ENCODE results near the gene CTSA. TPM values are rescaled to one million over a fixed set of nuclear protein-coding genes. Genes with fewer than 3 reads are reported as not detected.

CTSA gene
- total and polyA plus RNA-seq, 9 of the 15 experiments (the other 6 are each of a cell fraction or from before 2014, with no cell fraction given), result 8.8 to 61.7 (median 28.3) TPM

DNA sequence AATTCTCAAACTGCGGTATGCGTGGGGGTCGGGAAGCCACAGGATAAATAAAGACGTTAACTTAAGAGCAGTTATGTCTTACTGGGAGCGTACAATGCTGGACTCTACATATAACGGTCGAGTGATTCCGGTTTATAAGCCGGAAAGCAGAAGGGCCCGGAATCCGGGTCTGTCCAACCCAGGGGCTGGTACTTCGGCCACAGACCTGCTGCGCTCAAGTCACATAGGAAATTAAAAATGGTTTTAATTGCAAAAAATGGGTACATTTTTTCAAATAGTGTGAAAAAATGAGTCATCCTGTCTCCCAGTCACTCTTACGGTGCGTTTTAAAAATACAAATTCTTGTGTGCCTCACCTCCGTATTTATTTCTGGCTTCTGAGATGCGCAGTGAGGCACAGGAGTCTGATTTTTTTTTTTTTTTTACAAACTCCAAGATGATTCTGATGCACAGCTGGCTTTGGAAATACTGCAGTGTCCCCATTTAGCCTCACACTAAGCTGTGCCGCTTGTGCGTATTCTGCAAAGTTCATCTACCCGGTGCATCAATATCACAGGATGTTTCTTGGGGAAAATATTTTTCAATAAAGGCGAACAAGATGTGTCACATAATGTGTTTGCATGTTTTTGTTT, 44.4 kb downstream of the CTSA start (continued):
- TF ChIP-seq, protein P1, sequence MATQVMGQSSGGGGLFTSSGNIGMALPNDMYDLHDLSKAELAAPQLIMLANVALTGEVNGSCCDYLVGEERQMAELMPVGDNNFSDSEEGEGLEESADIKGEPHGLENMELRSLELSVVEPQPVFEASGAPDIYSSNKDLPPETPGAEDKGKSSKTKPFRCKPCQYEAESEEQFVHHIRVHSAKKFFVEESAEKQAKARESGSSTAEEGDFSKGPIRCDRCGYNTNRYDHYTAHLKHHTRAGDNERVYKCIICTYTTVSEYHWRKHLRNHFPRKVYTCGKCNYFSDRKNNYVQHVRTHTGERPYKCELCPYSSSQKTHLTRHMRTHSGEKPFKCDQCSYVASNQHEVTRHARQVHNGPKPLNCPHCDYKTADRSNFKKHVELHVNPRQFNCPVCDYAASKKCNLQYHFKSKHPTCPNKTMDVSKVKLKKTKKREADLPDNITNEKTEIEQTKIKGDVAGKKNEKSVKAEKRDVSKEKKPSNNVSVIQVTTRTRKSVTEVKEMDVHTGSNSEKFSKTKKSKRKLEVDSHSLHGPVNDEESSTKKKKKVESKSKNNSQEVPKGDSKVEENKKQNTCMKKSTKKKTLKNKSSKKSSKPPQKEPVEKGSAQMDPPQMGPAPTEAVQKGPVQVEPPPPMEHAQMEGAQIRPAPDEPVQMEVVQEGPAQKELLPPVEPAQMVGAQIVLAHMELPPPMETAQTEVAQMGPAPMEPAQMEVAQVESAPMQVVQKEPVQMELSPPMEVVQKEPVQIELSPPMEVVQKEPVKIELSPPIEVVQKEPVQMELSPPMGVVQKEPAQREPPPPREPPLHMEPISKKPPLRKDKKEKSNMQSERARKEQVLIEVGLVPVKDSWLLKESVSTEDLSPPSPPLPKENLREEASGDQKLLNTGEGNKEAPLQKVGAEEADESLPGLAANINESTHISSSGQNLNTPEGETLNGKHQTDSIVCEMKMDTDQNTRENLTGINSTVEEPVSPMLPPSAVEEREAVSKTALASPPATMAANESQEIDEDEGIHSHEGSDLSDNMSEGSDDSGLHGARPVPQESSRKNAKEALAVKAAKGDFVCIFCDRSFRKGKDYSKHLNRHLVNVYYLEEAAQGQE (IDR thresholded peaks at IDR 0.05; ENCODE audit: borderline replicate concordance), result no peak
- TF ChIP-seq, protein P1 (CRISPR knock-in tag; IDR thresholded peaks at IDR 0.05; ENCODE audit: low read depth), result no peak
- TF ChIP-seq, protein P2, sequence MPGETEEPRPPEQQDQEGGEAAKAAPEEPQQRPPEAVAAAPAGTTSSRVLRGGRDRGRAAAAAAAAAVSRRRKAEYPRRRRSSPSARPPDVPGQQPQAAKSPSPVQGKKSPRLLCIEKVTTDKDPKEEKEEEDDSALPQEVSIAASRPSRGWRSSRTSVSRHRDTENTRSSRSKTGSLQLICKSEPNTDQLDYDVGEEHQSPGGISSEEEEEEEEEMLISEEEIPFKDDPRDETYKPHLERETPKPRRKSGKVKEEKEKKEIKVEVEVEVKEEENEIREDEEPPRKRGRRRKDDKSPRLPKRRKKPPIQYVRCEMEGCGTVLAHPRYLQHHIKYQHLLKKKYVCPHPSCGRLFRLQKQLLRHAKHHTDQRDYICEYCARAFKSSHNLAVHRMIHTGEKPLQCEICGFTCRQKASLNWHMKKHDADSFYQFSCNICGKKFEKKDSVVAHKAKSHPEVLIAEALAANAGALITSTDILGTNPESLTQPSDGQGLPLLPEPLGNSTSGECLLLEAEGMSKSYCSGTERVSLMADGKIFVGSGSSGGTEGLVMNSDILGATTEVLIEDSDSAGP (CRISPR knock-in tag; IDR thresholded peaks at IDR 0.05), result no peak
- TF ChIP-seq ETV6 (IDR thresholded peaks at IDR 0.05; ENCODE audit: borderline replicate concordance in 1 of 2, low read depth in 2 of 2, low read length in 1 of 2), result no peak
- no peak for TF ChIP-seq ETV6 (CRISPR knock-in tag; IDR thresholded peaks at IDR 0.05; ENCODE audit: borderline replicate concordance)
- no peak for TF ChIP-seq ZNF121 (CRISPR knock-in tag; conservative IDR thresholded peaks at IDR 0.05)
- no peak for TF ChIP-seq NUFIP1 (IDR thresholded peaks at IDR 0.05; ENCODE audit: partially characterized antibody)
- TF ChIP-seq ZFP30 (CRISPR knock-in tag; IDR thresholded peaks at IDR 0.05; ENCODE audit: borderline replicate concordance), result no peak
- TF ChIP-seq UBTF (IDR thresholded peaks at IDR 0.05; ENCODE audit: borderline replicate concordance in 1 of 2, low read depth in 2 of 2, low read length in 2 of 2), result no peak
- TF ChIP-seq SMARCA4 (IDR thresholded peaks at IDR 0.05), result peak; percentile 87
- TF ChIP-seq NCOA2 (IDR thresholded peaks at IDR 0.05; ENCODE audit: partially characterized antibody in 2 of 2), result no peak
- no peak for TF ChIP-seq ZFP1 (CRISPR knock-in tag; IDR thresholded peaks at IDR 0.05)
- no peak for TF ChIP-seq NR4A1 (CRISPR knock-in tag; IDR thresholded peaks at IDR 0.05)
- no peak for TF ChIP-seq NR4A1 (tag; IDR thresholded peaks at IDR 0.05)
- TF ChIP-seq SMAD4 (CRISPR knock-in tag; conservative IDR thresholded peaks at IDR 0.05), result peak; percentile 67
- TF ChIP-seq SRSF3 (IDR thresholded peaks at IDR 0.05; ENCODE audit: insufficient read depth, low read length), result no peak
- no peak for TF ChIP-seq ZBTB17 (CRISPR knock-in tag; IDR thresholded peaks at IDR 0.05)

Measured in K562 (cell line).